EL (cell line): Measurements from ENCODE around the gene SLC17A7.
"Not testable (repeated sequence)": the region's sequence is repeated elsewhere in the genome, so short reads cannot be mapped to it uniquely, and the experiment has no call there.

Source experiments
- DNase-seq: peaks from one replicate; pipeline ENCODE4 v3.0.0-alpha.2; 2016

Gene SLC17A7

GRCh38 chr19:49469828-49470614 lies 28.7 kb upstream of the SLC17A7 start:
- peak; percentile 30 for DNase-seq

GRCh38 chr19:49468746-49469447 lies 27.6 kb upstream of the SLC17A7 start:
- no peak for DNase-seq

- DNase-seq: no peak
Observed at GRCh38 chr19:49468199-49468598, 26.9 kb upstream of the SLC17A7 start.

- DNase-seq: no peak
Observed at GRCh38 chr19:49465371-49465770, 24.0 kb upstream of the SLC17A7 start.

- DNase-seq: no peak
Observed at GRCh38 chr19:49463960-49464740, 22.8 kb upstream of the SLC17A7 start.

- DNase-seq: no peak
Observed at GRCh38 chr19:49462492-49462891, 21.2 kb upstream of the SLC17A7 start.

GRCh38 chr19:49461656-49462055 lies 20.3 kb upstream of the SLC17A7 start:
- DNase-seq: no peak

- not testable (repeated sequence) for DNase-seq
Observed at GRCh38 chr19:49461130-49461529, 19.8 kb upstream of the SLC17A7 start.

- DNase-seq: no peak
Observed at GRCh38 chr19:49459388-49459787, 18.1 kb upstream of the SLC17A7 start.

- DNase-seq: no peak
Observed at GRCh38 chr19:49458567-49458903, 17.2 kb upstream of the SLC17A7 start.

- no peak for DNase-seq
Observed at GRCh38 chr19:49456326-49456725, 15.0 kb upstream of the SLC17A7 start.

GRCh38 chr19:49455773-49456172 lies 14.4 kb upstream of the SLC17A7 start:
- DNase-seq: no peak

GRCh38 chr19:49453757-49454240 lies 12.5 kb upstream of the SLC17A7 start:
- DNase-seq: no peak

- DNase-seq: peak; percentile 98
Observed at GRCh38 chr19:49453013-49453756, 11.9 kb upstream of the SLC17A7 start, which contains the start of gene ALDH16A1. Gene ALDH16A1 (plus strand): TSS chr19:49453225. CDS start chr19:49453332, 107 bp downstream.

- peak; percentile 100 for DNase-seq
Observed at GRCh38 chr19:49451430-49452181, 10.3 kb upstream of the SLC17A7 start, which contains the start of gene PIH1D1. Gene PIH1D1 (minus strand): TSS chr19:49451814. CDS start chr19:49451574, 240 bp downstream.

- no peak for DNase-seq
Observed at GRCh38 chr19:49450405-49450804, 9.1 kb upstream of the SLC17A7 start.

- DNase-seq: no peak
Observed at GRCh38 chr19:49448432-49448786, 7.1 kb upstream of the SLC17A7 start.

- DNase-seq: peak; percentile 43
Observed at GRCh38 chr19:49447485-49448431, 6.4 kb upstream of the SLC17A7 start.

GRCh38 chr19:49445997-49446396 lies 4.7 kb upstream of the SLC17A7 start:
- DNase-seq: no peak

GRCh38 chr19:49444100-49444700 lies 2.9 kb upstream of the SLC17A7 start:
- not testable (repeated sequence) for DNase-seq
